ENCODE results near the gene STAT3.
"Not testable (repeated sequence)": the region's sequence is repeated elsewhere in the genome, so short reads cannot be mapped to it uniquely, and the experiment has no call there.

GRCh38 chr17:42299361-42299760 is 88.9 kb downstream of the STAT3 start:
- not testable (repeated sequence) for TF ChIP-seq FOXM1 (IDR thresholded peaks at IDR 0.05; ENCODE audit: borderline replicate concordance); TARDBP (IDR thresholded peaks at IDR 0.05); SUZ12 (IDR thresholded peaks at IDR 0.05); BHLHE40 (IDR thresholded peaks at IDR 0.05; ENCODE audit: borderline replicate concordance); ELF4 (IDR thresholded peaks at IDR 0.05); LEF1 (IDR thresholded peaks at IDR 0.05; ENCODE audit: borderline replicate concordance)

Measured in HEK293T (cell line).